Activated CD8-positive, alpha-beta T cell treated with anti-CD3 and anti-CD28 coated beads for 36 hours (primary cell): ENCODE results near the gene OAS3. TPM values are rescaled to one million over a fixed set of nuclear protein-coding genes. Genes with fewer than 3 reads are reported as not detected.
A peak's percentile ranks its signal among the peaks of the same experiment; 100 is the strongest.

Experiments
- ATAC-seq: fragments of 200-7000 bp; cut with Tn5 transposase; one replicate; pipeline ENCODE4 v1.10.0; 2021; ENCODE audit warnings: mild to moderate bottlenecking, moderate library complexity
- CTCF ChIA-PET: fragments of 350-600 bp; sonication (Branson Sonifier 250); formaldehyde crosslinking; loops from one replicate; lab custom pipeline; 2021; ENCODE audit warnings: antibody characterized with exemption; lab: Charles Lee
- POLR2A ChIA-PET: fragments of 350-600 bp; sonication (Branson Sonifier 250); formaldehyde crosslinking; loops from one replicate; lab custom pipeline; 2021; ENCODE audit warnings: antibody characterized with exemption; lab: Charles Lee
- DNase-seq: peaks from one replicate; pipeline ENCODE4 v3.0.0-alpha.2; 2020
- H3K27ac Mint-ChIP-seq: one replicate; pipeline ENCODE4 v1.8.0; 2021; ENCODE audit warnings: mild to moderate bottlenecking, mixed read lengths
- H3K27me3 Mint-ChIP-seq: one replicate; pipeline ENCODE4 v1.8.0; 2021; ENCODE audit warnings: mixed read lengths
- H3K36me3 Mint-ChIP-seq: one replicate; pipeline ENCODE4 v1.8.0; 2021; ENCODE audit warnings: low read depth, mixed read lengths
- H3K4me1 Mint-ChIP-seq: one replicate; pipeline ENCODE4 v1.8.0; 2021; ENCODE audit warnings: low read depth, mixed read lengths
- H3K4me3 Mint-ChIP-seq: one replicate; pipeline ENCODE4 v1.8.0; 2021; ENCODE audit warnings: mild to moderate bottlenecking, moderate library complexity, mixed read lengths
- H3K9me3 Mint-ChIP-seq: one replicate; pipeline ENCODE4 v1.8.0; 2021; ENCODE audit warnings: mixed read lengths
- intact Hi-C: fragments of 100-400 bp; cut with micrococcal nuclease; formaldehyde crosslinking; loops from one replicate; pipeline ENCODE4 v1.10.0; 2022
- total RNA-seq, 2 experiments: library from RNA; stranded (reverse); gene quantifications; one replicate each; pipeline ENCODE4 v1.2.3, GENCODE V29; 2021
- TF ChIP-seq, protein P1 (sequence below): fragments of 200-600 bp; IDR thresholded peaks from one replicate; pipeline ENCODE4 v1.8.0; 2022; ENCODE audit warnings: antibody characterized with exemption, mild to moderate bottlenecking

The OAS3 gene
- total RNA-seq, 2 experiments from 2014 or later, result 21.4 to 22.2 TPM

DNA sequence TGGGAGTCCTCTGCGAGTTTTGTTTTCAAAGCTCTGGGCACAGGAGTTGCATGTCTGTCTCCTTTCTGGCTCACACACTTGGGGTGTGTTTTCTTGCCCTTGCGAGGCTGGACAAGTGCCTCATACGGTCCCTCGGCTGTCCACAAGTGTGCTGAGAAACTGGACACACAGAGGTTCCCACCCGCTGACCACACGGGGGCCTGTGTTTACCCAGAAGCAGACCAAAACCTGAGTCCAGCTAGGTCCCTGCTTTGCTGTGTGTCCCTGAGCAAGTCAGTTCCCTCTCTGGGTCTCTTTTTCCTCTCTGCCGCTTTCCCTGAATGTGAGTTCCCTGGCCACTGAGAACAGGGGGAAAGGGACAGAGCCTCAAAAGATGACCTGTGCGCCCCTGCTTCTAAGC lies 39.4 kb downstream of the OAS3 start:
- peak; percentile 10 for DNase-seq
- Mint-ChIP-seq H3K36me3 (peaks cover 41% of the 10 kb centered on the region), H3K27ac (peak overlapping the region; percentile 99), H3K9me3 (peaks cover 16% of the 10 kb centered on the region), H3K27me3 (no peaks in the 10 kb centered on the region), H3K4me1 (peaks cover 32% of the 10 kb centered on the region), H3K4me3 (peak overlapping the region; percentile 99)
- ChIA-PET CTCF (interaction anchor here (0.7 to 5.2 kb wide), 10 partner anchors 13 to 122 kb away, joined by 3 to 54 read pairs (median 4); partner anchors contain the start of genes OAS1 and OAS3), POLR2A (interaction anchor here (0.8 to 4.3 kb wide), 14 partner anchors 12 to 231 kb away, joined by 3 to 74 read pairs (median 5); partner anchors contain the start of genes DDX54, OAS1, OAS3 and RITA1)
- TF ChIP-seq, protein P1, sequence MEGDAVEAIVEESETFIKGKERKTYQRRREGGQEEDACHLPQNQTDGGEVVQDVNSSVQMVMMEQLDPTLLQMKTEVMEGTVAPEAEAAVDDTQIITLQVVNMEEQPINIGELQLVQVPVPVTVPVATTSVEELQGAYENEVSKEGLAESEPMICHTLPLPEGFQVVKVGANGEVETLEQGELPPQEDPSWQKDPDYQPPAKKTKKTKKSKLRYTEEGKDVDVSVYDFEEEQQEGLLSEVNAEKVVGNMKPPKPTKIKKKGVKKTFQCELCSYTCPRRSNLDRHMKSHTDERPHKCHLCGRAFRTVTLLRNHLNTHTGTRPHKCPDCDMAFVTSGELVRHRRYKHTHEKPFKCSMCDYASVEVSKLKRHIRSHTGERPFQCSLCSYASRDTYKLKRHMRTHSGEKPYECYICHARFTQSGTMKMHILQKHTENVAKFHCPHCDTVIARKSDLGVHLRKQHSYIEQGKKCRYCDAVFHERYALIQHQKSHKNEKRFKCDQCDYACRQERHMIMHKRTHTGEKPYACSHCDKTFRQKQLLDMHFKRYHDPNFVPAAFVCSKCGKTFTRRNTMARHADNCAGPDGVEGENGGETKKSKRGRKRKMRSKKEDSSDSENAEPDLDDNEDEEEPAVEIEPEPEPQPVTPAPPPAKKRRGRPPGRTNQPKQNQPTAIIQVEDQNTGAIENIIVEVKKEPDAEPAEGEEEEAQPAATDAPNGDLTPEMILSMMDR, result no peak
- no peak for ATAC-seq
- intact Hi-C loops, result no loop called here

DNA sequence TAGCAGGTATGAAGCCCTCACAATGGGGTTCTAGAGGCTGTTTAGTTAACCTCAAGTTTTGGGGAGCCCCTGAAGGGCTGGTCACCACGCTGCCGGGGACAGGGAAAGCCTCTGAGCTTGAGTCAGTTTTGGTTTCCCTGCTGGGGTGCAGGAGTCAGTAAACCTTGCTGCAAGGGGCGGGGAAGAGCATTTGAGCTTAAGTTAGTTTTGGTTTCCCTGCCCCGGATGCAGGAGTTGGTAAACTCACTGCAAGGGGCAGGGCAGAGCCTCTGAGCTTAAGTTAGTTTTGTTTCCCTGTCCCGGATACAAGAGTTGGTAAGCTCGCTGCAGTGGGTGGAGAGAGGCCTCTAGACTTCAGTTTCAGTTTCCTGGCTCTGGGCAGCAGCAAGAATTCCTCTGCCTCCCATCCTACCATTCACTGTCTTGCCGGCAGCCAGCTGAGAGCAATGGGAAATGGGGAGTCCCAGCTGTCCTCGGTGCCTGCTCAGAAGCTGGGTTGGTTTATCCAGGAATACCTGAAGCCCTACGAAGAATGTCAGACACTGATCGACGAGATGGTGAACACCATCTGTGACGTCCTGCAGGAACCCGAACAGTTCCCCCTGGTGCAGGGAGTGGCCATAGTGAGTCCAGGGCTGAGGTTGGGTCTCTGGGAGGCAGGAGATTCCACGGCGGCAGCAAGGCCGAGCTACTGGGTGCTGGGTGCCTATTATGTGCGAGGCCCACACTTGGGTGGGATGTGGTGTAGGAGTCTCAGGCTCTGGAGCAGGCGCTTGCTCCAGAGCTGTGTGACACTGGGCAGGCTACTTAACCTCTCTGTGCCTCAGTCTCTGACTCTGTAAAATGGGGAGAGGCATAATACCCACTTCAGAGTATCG lies 40.1 kb downstream of the OAS3 start, which contains the start of gene OAS2:
Gene OAS2, plus strand, starts transcription at position 357 of the 878 bp plus-strand sequence. Its CDS starts 90 bp downstream, at position 447.
- ChIA-PET CTCF (interaction anchor here (1.0 to 5.2 kb wide), 8 partner anchors 13 to 119 kb away, joined by 3 to 54 read pairs (median 8); partner anchors contain the start of genes OAS1 and OAS3), POLR2A (interaction anchor here (0.8 to 4.3 kb wide), 14 partner anchors 12 to 231 kb away, joined by 3 to 74 read pairs (median 5); partner anchors contain the start of genes DDX54, OAS1, OAS3 and RITA1)
- peak; percentile 91 for DNase-seq
- H3K9me3 Mint-ChIP-seq, result peaks cover 19% of the 10 kb centered on the region
- H3K27me3 Mint-ChIP-seq, result no peaks in the 10 kb centered on the region
- TF ChIP-seq, protein P1, result no peak
- peak within 1 kb of the TSS; percentile 99 for H3K4me3 Mint-ChIP-seq
- peak; percentile 91 for ATAC-seq
- peaks cover 35% of the 10 kb centered on the region for H3K4me1 Mint-ChIP-seq
- H3K36me3 Mint-ChIP-seq, result peaks cover 45% of the 10 kb centered on the region
- peak within 1 kb of the TSS; percentile 99 for H3K27ac Mint-ChIP-seq
- intact Hi-C loops, result no loop called here

DNA sequence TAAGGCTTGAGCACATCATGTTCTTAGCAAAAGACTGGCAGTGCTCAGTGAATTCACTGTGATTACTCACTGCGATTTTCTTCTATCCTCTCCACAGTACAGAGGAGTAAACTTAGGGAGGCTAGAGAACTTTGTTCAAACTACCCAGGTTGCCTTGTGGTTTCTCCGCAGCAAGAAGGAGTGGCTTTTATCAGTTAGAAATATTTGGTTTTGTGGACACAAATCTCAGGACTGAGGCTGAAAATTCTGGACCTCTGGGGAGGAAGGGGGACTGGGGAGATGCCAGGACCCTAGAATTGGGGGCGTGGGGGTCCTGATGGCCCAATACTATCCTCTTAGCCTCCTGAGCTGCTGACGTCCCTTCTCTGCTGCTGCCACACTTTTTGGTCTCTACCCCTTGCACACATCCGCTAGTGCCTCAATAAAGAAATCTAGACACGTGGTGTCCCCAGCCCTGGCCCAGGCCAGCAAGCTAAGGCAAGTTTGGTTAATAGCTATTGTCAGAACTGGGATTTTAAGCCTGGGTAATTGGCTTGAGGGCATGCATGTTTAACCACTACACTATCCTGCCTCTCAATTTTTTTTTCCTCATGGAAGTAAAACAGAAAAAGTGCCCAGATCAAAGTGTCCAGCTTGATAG lies 40.9 kb downstream of the OAS3 start:
- DNase-seq (peak; percentile 73), ATAC-seq (peak; percentile 45)
- Mint-ChIP-seq H3K9me3 (peaks cover 24% of the 10 kb centered on the region), H3K27ac (peak overlapping the region; percentile 99), H3K4me3 (peak overlapping the region; percentile 99), H3K36me3 (peaks cover 53% of the 10 kb centered on the region), H3K4me1 (peaks cover 40% of the 10 kb centered on the region), H3K27me3 (no peaks in the 10 kb centered on the region)
- ChIA-PET POLR2A (interaction anchor here (0.7 to 4.3 kb wide), 11 partner anchors 11 to 110 kb away, joined by 3 to 74 read pairs (median 5); partner anchors contain the start of genes OAS1 and OAS3), CTCF (interaction anchor here (1.4 to 5.2 kb wide), 5 partner anchors 12 to 84 kb away, joined by 3 to 54 read pairs (median 18); partner anchors contain the start of genes OAS1 and OAS3)
- intact Hi-C loops, result no loop called here
- TF ChIP-seq, protein P1, result no peak

DNA sequence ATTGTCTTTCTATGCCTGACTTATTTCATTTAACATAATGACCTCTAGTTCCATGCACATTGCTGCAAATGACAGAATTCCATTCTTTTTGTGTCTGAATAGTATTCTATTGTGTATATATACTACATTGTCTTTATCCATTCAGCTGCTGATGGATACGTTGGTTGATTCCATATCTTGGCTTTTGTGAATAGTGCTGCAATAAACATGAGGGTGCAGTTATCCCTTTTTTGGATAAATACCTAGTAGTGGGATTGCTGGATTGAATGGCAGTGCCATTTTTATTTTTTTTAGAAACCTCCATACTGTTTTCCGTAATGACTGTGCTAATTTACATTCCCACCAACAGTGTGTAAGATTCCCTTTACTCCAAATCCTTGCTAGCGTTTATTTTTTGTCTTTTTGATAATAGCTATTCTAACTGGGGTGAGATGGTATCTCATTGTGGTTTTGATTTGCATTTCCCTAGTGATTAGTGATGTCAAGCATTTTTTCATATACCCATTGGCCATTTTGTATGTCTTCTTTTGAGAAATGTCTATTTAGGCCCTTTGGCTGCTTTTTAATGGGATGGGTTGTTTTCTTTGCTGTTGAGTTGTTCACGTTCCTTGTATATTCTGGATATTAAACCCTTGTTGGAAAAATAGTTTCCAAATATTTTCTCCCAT lies 42.4 kb downstream of the OAS3 start:
- no peaks in the 10 kb centered on the region for H3K27me3 Mint-ChIP-seq
- POLR2A ChIA-PET, result interaction anchor here (0.7 to 4.3 kb wide), 3 partner anchors 9 to 726 kb away, joined by 3 to 74 read pairs (median 4); no protein-coding TSS in a partner anchor
- H3K9me3 Mint-ChIP-seq, result peaks cover 35% of the 10 kb centered on the region
- DNase-seq (no peak), ATAC-seq (no peak)
- H3K36me3 Mint-ChIP-seq, result peaks cover 67% of the 10 kb centered on the region
- TF ChIP-seq, protein P1, result no peak
- H3K4me3 Mint-ChIP-seq, result peak overlapping the region; percentile 99
- intact Hi-C loops, result no loop called here
- CTCF ChIA-PET, result interaction anchor here (2.1 to 4.8 kb wide), 2 partner anchors 13 to 74 kb away, joined by 17 to 24 read pairs; partner anchors contain the start of gene OAS1
- H3K27ac Mint-ChIP-seq, result peak overlapping the region; percentile 99
- H3K4me1 Mint-ChIP-seq, result peaks cover 52% of the 10 kb centered on the region
